ENCODE data around the gene FLVCR2. TPM values are rescaled to one million over a fixed set of nuclear protein-coding genes. Genes with fewer than 3 reads are reported as not detected.
A peak's percentile ranks its signal among the peaks of the same experiment; 100 is the strongest.

FLVCR2 gene
- total RNA-seq, 2 experiments from 2014 or later = 0.71 to 2.3 TPM

DNA sequence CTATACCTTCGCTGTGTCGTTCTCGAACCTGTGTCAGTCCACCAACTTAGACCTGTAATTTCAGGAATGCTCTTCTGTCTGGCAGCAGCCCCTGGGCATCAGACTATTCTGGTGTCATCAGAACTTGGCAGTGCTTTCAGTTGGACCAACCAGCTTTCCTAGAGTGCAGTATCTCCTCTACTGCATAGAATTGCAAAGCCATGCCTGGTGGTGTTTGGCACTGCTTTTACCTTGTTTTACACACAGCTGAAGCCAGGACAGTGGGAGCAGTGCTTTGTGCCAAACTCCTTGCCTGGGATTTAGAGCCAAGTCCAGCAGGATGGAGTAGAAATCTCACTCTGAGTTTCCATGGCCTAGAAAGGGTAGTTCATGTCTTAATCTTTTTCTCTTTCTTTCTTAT is 1.5 kb downstream of the FLVCR2 start:
- no peak for DNase-seq
- Histone ChIP-seq H3K9me3 (ENCODE audit: control insufficient read depth in 1 of 2, insufficient read depth in 1 of 2, low read length in 2 of 2) (no peaks in the 10 kb centered on the region), H3K27ac (ENCODE audit: low read depth in 1 of 2, low read length in 2 of 2) (no peak overlapping the region), H3K4me3 (ENCODE audit: low read length) (no peak overlapping the region), H3K4me1 (ENCODE audit: insufficient read depth, low read length) (peaks cover 28% of the 10 kb centered on the region), H3K27me3 (ENCODE audit: control insufficient read depth in 1 of 2, insufficient read depth in 2 of 2, low read length in 2 of 2) (no peaks in the 10 kb centered on the region), H3K36me3 (ENCODE audit: insufficient read depth, low read length) (no peaks in the 10 kb centered on the region)
- no peaks in the 10 kb centered on the region for H3K27me3 Mint-ChIP-seq
- H3K36me3 Mint-ChIP-seq (ENCODE audit: low read depth) = no peaks in the 10 kb centered on the region
- ATAC-seq (ENCODE audit: poor library complexity) = no peak
- ChIA-PET POLR2A (no interaction called here), CTCF (no interaction called here)
- H3K9me3 Mint-ChIP-seq = no peaks in the 10 kb centered on the region
- H3K4me3 Mint-ChIP-seq = peak overlapping the region; percentile 92
- H3K4me1 Mint-ChIP-seq (ENCODE audit: low read depth) = peaks cover 25% of the 10 kb centered on the region
- TF ChIP-seq, protein P1, sequence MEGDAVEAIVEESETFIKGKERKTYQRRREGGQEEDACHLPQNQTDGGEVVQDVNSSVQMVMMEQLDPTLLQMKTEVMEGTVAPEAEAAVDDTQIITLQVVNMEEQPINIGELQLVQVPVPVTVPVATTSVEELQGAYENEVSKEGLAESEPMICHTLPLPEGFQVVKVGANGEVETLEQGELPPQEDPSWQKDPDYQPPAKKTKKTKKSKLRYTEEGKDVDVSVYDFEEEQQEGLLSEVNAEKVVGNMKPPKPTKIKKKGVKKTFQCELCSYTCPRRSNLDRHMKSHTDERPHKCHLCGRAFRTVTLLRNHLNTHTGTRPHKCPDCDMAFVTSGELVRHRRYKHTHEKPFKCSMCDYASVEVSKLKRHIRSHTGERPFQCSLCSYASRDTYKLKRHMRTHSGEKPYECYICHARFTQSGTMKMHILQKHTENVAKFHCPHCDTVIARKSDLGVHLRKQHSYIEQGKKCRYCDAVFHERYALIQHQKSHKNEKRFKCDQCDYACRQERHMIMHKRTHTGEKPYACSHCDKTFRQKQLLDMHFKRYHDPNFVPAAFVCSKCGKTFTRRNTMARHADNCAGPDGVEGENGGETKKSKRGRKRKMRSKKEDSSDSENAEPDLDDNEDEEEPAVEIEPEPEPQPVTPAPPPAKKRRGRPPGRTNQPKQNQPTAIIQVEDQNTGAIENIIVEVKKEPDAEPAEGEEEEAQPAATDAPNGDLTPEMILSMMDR (IDR thresholded peaks at IDR 0.05) = no peak
- intact Hi-C loops (cut with DNase I, micrococcal nuclease) = loop anchor here in 1 of 2 experiments (10.0 kb wide), 1 partner anchor 405 kb away; the partner anchor contains the start of genes IFT43 and TGFB3
- peak overlapping the region; percentile 52 for H3K27ac Mint-ChIP-seq

DNA sequence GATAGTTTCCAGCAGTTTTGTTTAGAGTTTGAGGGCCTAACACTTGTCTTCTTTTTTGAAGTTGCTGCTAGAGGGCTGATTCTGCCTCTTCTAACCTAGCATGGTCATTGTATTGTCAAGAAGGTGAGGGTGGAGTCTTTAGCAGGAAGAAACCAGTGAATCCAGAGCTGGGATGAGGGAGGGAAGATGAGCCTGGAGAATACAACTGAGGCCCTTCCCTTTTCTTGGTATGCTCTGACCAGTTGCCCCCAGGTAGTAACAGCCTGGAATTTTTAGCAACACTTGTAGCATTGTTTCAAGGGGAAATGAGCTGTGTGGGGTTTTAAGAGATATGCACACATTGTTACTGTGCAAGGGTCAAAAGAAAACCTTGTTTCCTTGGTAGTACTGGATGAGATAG is 9.0 kb downstream of the FLVCR2 start:
- TF ChIP-seq, protein P1 (IDR thresholded peaks at IDR 0.05) = no peak
- no peak for ATAC-seq (ENCODE audit: poor library complexity)
- no peak overlapping the region for H3K4me3 ChIP-seq (ENCODE audit: low read length)
- no peaks in the 10 kb centered on the region for H3K36me3 ChIP-seq (ENCODE audit: insufficient read depth, low read length)
- Mint-ChIP-seq H3K27ac (no peak overlapping the region), H3K9me3 (no peaks in the 10 kb centered on the region), H3K36me3 (ENCODE audit: low read depth) (no peaks in the 10 kb centered on the region), H3K4me1 (ENCODE audit: low read depth) (no peaks in the 10 kb centered on the region), H3K4me3 (no peak overlapping the region), H3K27me3 (no peaks in the 10 kb centered on the region)
- H3K9me3 ChIP-seq (ENCODE audit: control insufficient read depth in 1 of 2, insufficient read depth in 1 of 2, low read length in 2 of 2) = peaks cover 0 to 3% of the 10 kb centered on the region in 2 experiments
- intact Hi-C loops (cut with DNase I, micrococcal nuclease) = no loop called here
- ChIA-PET CTCF (interaction anchor here (1.1 kb wide), 1 partner anchor 67 kb away, joined by 3 read pairs; no protein-coding TSS in a partner anchor), POLR2A (no interaction called here)
- H3K27ac ChIP-seq (ENCODE audit: low read depth in 1 of 2, low read length in 2 of 2) = no peak overlapping the region
- no peak for DNase-seq
- H3K27me3 ChIP-seq (ENCODE audit: control insufficient read depth in 1 of 2, insufficient read depth in 2 of 2, low read length in 2 of 2) = no peaks in the 10 kb centered on the region
- H3K4me1 ChIP-seq (ENCODE audit: insufficient read depth, low read length) = no peaks in the 10 kb centered on the region

DNA sequence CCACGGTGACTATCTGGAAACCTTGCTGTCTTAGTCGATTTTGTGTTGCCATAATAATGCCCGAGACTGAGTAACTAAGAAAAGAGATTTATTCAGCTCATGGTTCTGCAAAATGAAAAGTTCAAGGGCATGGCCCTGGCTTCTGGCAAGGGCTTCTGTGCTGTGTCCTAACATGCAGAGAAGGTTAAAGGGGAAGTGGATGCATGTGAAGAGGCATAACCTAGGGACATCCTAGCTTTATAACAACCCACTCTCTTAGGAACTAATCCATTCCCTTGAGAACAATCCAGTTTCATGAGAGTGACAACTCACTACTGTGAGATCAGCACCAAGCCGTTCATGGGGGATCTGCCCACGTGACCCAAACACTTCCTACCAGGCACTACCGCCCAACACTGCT is 11.5 kb downstream of the FLVCR2 start:
- intact Hi-C loops (cut with DNase I, micrococcal nuclease) = no loop called here
- Histone ChIP-seq H3K4me1 (ENCODE audit: insufficient read depth, low read length) (no peaks in the 10 kb centered on the region), H3K9me3 (ENCODE audit: control insufficient read depth in 1 of 2, insufficient read depth in 1 of 2, low read length in 2 of 2) (peaks cover 0 to 3% of the 10 kb centered on the region in 2 experiments), H3K27me3 (ENCODE audit: control insufficient read depth in 1 of 2, insufficient read depth in 2 of 2, low read length in 2 of 2) (no peaks in the 10 kb centered on the region), H3K36me3 (ENCODE audit: insufficient read depth, low read length) (no peaks in the 10 kb centered on the region), H3K27ac (ENCODE audit: low read depth in 1 of 2, low read length in 2 of 2) (no peak overlapping the region), H3K4me3 (ENCODE audit: low read length) (no peak overlapping the region)
- Mint-ChIP-seq H3K4me3 (no peak overlapping the region), H3K27me3 (no peaks in the 10 kb centered on the region), H3K36me3 (ENCODE audit: low read depth) (no peaks in the 10 kb centered on the region), H3K27ac (no peak overlapping the region), H3K9me3 (no peaks in the 10 kb centered on the region), H3K4me1 (ENCODE audit: low read depth) (no peaks in the 10 kb centered on the region)
- ChIA-PET POLR2A (no interaction called here), CTCF (interaction anchor here (1.1 kb wide), 1 partner anchor 12 kb away, joined by 3 read pairs; no protein-coding TSS in a partner anchor)
- TF ChIP-seq, protein P1 (IDR thresholded peaks at IDR 0.05) = no peak
- DNase-seq (no peak), ATAC-seq (ENCODE audit: poor library complexity) (no peak)
